ENCODE data around the gene AIFM1. TPM values are rescaled to one million over a fixed set of nuclear protein-coding genes. Genes with fewer than 3 reads are reported as not detected.
A peak's percentile ranks its signal among the peaks of the same experiment; 100 is the strongest.

The AIFM1 gene
- total and polyA plus RNA-seq, 2 donors (not counting 3 experiments of a cell fraction or from before 2014, with no cell fraction given): 23.7 to 29.7 TPM

DNA sequence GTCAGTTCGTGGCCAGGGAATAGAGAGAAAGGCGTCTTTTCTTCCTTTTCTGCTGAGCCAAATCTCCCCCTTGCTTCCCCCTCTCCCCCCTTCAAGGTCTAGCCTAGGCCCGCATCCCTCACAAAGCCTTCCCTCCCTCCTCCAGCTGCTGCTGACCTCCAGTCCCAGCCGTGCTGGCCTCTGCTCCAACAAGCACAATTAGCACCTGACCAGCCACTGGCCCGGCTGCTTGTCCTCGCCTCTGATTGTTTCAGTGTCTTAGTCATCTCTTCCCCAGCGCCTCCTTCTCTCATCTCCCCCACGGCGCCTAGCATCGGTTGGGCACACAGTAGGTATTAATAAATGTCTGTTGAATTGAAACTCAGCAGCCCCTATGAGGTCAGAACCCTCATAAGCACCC, 59.6 kb downstream of the AIFM1 start:
- Histone ChIP-seq H3K79me2 (ENCODE audit: control insufficient read depth, insufficient read depth, low read length) (peaks cover 78% of the 10 kb centered on the region), H2AFZ (ENCODE audit: low read depth, low read length) (no peak overlapping the region), H3K36me3 (ENCODE audit: control insufficient read depth in 2 of 2, extremely low read depth in 1 of 2, insufficient read depth in 2 of 2, low read length in 2 of 2) (no peaks in the 10 kb centered on the region), H3K4me1 (ENCODE audit: control insufficient read depth, extremely low read depth, insufficient read depth, low read length) (peaks cover 23% of the 10 kb centered on the region), H3K9me3 (replicated peaks; ENCODE audit: control insufficient read depth, insufficient read depth, low read length) (no peaks in the 10 kb centered on the region), H3K4me2 (ENCODE audit: insufficient read depth, low read length) (no peak overlapping the region), H3K9me1 (replicated peaks; ENCODE audit: control insufficient read depth, extremely low read depth, insufficient read depth, low read length) (no peaks in the 10 kb centered on the region), H3K9ac (replicated peaks; ENCODE audit: extremely low read depth, insufficient read depth, low read length) (no peak overlapping the region), H3K4me3 (replicated peaks in 1 of 3; ENCODE audit: insufficient read depth in 1 of 3, low read depth in 1 of 3, low read length in 3 of 3) (no peak overlapping the region), H3K27me3 (ENCODE audit: control insufficient read depth in 2 of 2, insufficient read depth in 2 of 2, low read length in 2 of 2) (no peaks in the 10 kb centered on the region), H4K20me1 (replicated peaks; ENCODE audit: control insufficient read depth, extremely low read depth, insufficient read depth, low read length) (no peaks in the 10 kb centered on the region), H3K27ac (ENCODE audit: insufficient read depth, low read depth, low read length) (no peak overlapping the region)
- intact Hi-C loops (cut with micrococcal nuclease): loop anchor here (1.0 kb wide), 2 partner anchors 8 to 21 kb away; no protein-coding TSS in a partner anchor
- TF ChIP-seq, protein P1, sequence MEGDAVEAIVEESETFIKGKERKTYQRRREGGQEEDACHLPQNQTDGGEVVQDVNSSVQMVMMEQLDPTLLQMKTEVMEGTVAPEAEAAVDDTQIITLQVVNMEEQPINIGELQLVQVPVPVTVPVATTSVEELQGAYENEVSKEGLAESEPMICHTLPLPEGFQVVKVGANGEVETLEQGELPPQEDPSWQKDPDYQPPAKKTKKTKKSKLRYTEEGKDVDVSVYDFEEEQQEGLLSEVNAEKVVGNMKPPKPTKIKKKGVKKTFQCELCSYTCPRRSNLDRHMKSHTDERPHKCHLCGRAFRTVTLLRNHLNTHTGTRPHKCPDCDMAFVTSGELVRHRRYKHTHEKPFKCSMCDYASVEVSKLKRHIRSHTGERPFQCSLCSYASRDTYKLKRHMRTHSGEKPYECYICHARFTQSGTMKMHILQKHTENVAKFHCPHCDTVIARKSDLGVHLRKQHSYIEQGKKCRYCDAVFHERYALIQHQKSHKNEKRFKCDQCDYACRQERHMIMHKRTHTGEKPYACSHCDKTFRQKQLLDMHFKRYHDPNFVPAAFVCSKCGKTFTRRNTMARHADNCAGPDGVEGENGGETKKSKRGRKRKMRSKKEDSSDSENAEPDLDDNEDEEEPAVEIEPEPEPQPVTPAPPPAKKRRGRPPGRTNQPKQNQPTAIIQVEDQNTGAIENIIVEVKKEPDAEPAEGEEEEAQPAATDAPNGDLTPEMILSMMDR (IDR thresholded peaks at IDR 0.05; ENCODE audit: extremely low read depth in 1 of 2, insufficient read depth in 1 of 2, low read depth in 1 of 2, low read length in 2 of 2): no peak
- peak; percentile 9 for TF ChIP-seq FOS (IDR thresholded peaks at IDR 0.05; ENCODE audit: borderline replicate concordance, insufficient read depth, low read length)
- ChIA-PET POLR2A (interaction anchor here (0.6 to 1.0 kb wide), 2 partner anchors 21 to 76 kb away, joined by 3 read pairs; no protein-coding TSS in a partner anchor), CTCF (interaction anchor here (0.8 to 3.4 kb wide), 6 partner anchors 10 to 86 kb away, joined by 3 to 15 read pairs (median 4); no protein-coding TSS in a partner anchor)
- FAIRE-seq (peak; percentile 90), DNase-seq (ENCODE audit: low read depth, low spot score) (peak; percentile 62)
- dilution Hi-C loops (cut with MboI; ENCODE audit: extremely low pct_ligation_motif_present, low sequenced_read_pairs): no loop called here
- BruUV-seq (replicated peaks): no TSS peak

DNA sequence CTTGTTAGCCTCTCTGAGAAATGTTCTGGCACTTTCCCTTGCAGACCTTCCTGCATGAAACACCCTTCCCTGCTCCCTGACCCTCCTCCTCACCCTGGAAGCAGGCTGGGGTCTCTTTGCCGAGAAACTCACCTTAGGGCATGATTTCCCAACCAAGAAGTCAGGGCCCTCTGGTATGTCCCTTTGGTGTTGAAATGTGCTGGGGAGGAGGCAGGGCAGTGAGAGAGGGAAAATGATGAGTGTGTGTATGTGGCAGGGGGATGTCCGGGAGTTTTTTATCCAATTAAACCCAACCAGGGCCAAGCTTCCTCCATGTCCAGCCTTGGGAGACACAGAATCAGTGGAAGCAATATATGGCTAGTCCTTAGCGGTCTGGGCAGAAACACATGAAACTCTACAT, 60.4 kb downstream of the AIFM1 start:
- Histone ChIP-seq H3K4me1 (ENCODE audit: control insufficient read depth, extremely low read depth, insufficient read depth, low read length) (peaks cover 23% of the 10 kb centered on the region), H3K9ac (replicated peaks; ENCODE audit: extremely low read depth, insufficient read depth, low read length) (no peak overlapping the region), H3K36me3 (ENCODE audit: control insufficient read depth in 2 of 2, extremely low read depth in 1 of 2, insufficient read depth in 2 of 2, low read length in 2 of 2) (no peaks in the 10 kb centered on the region), H3K9me3 (replicated peaks; ENCODE audit: control insufficient read depth, insufficient read depth, low read length) (no peaks in the 10 kb centered on the region), H3K4me2 (ENCODE audit: insufficient read depth, low read length) (no peak overlapping the region), H4K20me1 (replicated peaks; ENCODE audit: control insufficient read depth, extremely low read depth, insufficient read depth, low read length) (no peaks in the 10 kb centered on the region), H3K79me2 (ENCODE audit: control insufficient read depth, insufficient read depth, low read length) (peaks cover 86% of the 10 kb centered on the region), H3K4me3 (replicated peaks in 1 of 3; ENCODE audit: insufficient read depth in 1 of 3, low read depth in 1 of 3, low read length in 3 of 3) (no peak overlapping the region), H2AFZ (ENCODE audit: low read depth, low read length) (no peak overlapping the region), H3K27me3 (ENCODE audit: control insufficient read depth in 2 of 2, insufficient read depth in 2 of 2, low read length in 2 of 2) (no peaks in the 10 kb centered on the region), H3K27ac (ENCODE audit: insufficient read depth, low read depth, low read length) (no peak overlapping the region), H3K9me1 (replicated peaks; ENCODE audit: control insufficient read depth, extremely low read depth, insufficient read depth, low read length) (no peaks in the 10 kb centered on the region)
- BruUV-seq (replicated peaks): no TSS peak
- intact Hi-C loops (cut with micrococcal nuclease): no loop called here
- POLR2A ChIA-PET: interaction anchor here (0.6 to 1.0 kb wide), 2 partner anchors 20 to 77 kb away, joined by 3 read pairs; no protein-coding TSS in a partner anchor
- no peak for DNase-seq (ENCODE audit: low read depth, low spot score)
- no peak for FAIRE-seq
- TF ChIP-seq MYC (IDR thresholded peaks at IDR 0.05; ENCODE audit: low read depth, low read length): no peak
- TF ChIP-seq FOS (IDR thresholded peaks at IDR 0.05; ENCODE audit: borderline replicate concordance, insufficient read depth, low read length): no peak
- TF ChIP-seq POLR2AphosphoS5 (IDR thresholded peaks at IDR 0.05; ENCODE audit: insufficient read depth, low read depth, low read length): no peak
- TF ChIP-seq EZH2 (IDR thresholded peaks at IDR 0.05; ENCODE audit: borderline replicate concordance, low read depth, low read length, severe bottlenecking): no peak
- TF ChIP-seq MAX (IDR thresholded peaks at IDR 0.05; ENCODE audit: insufficient read depth, insufficient read length): no peak
- no peak for TF ChIP-seq POLR2A (IDR thresholded peaks at IDR 0.05; ENCODE audit: low read depth, low read length)
- TF ChIP-seq JUN (IDR thresholded peaks at IDR 0.05; ENCODE audit: borderline replicate concordance, insufficient read depth, insufficient read length, low read depth): no peak
- no peak for TF ChIP-seq GATA2 (IDR thresholded peaks at IDR 0.05; ENCODE audit: insufficient read depth, insufficient read length, low read depth, low read length)
- TF ChIP-seq, protein P1 (IDR thresholded peaks at IDR 0.05; ENCODE audit: extremely low read depth in 1 of 2, insufficient read depth in 1 of 2, low read depth in 1 of 2, low read length in 2 of 2): no peak
- dilution Hi-C loops (cut with MboI; ENCODE audit: extremely low pct_ligation_motif_present, low sequenced_read_pairs): no loop called here
- CTCF ChIA-PET: interaction anchor here (1.4 to 3.4 kb wide), 4 partner anchors 10 to 86 kb away, joined by 3 to 15 read pairs (median 9); no protein-coding TSS in a partner anchor

Measured in endothelial cell of umbilical vein (primary cell).